ENCODE measurements around the gene TBKBP1. TPM values are rescaled to one million over a fixed set of nuclear protein-coding genes. Genes with fewer than 3 reads are reported as not detected.

The TBKBP1 gene
- total RNA-seq, 1 experiment from 2014 or later, result 9.0 TPM

DNA sequence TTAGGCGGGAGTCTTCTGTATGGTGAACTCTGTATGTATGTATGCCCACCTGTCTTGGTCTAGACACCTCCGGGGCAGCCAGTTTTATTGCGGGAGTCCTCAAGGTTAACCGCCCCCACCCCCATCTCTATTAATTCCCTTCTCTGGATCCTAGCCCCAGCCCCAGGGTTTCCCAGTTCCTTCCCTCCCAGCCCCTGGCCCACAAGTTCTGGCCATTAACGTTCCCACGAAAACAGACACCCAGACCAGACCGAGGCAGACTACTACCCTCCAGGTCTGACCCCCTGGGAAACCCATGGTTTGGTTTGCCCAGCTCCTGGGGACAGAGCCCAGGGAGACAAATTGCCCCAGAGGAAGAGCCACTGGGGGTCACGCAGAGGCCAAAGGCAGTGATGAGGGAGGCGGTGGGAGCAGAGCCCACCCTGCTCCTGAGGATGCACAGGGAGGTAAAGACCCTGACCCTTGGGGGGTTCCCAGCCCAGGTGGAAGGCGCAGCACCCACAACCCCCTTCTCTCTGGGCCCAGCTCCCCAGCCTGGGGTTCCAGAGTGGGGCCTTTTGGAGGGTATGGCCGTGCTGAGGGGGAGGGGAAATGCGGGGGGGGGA is 8.5 kb downstream of the TBKBP1 start:
- Histone ChIP-seq H3F3A (ENCODE audit: low read length, unreplicated experiment) (no peaks in the 10 kb centered on the region), H3K27me3 (ENCODE audit: low read length) (no peaks in the 10 kb centered on the region), H3K9me3 (ENCODE audit: low read length) (no peaks in the 10 kb centered on the region), H3K9me2 (replicated peaks; ENCODE audit: low read length) (no peaks in the 10 kb centered on the region), H2AFZ (ENCODE audit: low read length) (no peak overlapping the region), H3K36me3 (ENCODE audit: low read depth, low read length) (no peaks in the 10 kb centered on the region), H3K4me3 (ENCODE audit: low read length) (no peak overlapping the region), H3K9ac (ENCODE audit: low read length) (no peak overlapping the region), H3K4me1 (ENCODE audit: insufficient read depth, low read length) (no peaks in the 10 kb centered on the region), H3K27ac (ENCODE audit: low read length) (no peak overlapping the region), H3K79me2 (ENCODE audit: low read length) (no peaks in the 10 kb centered on the region), H4K20me1 (ENCODE audit: low read length) (no peaks in the 10 kb centered on the region), H3K4me2 (ENCODE audit: low read length) (no peak overlapping the region)
- BruUV-seq (replicated peaks), result no TSS peak
- DNase-seq, result no peak
- intact Hi-C loops (cut with micrococcal nuclease), result no loop called here
- ChIA-PET CTCF (no interaction called here), POLR2A (ENCODE audit: unreplicated experiment) (no interaction called here)
- no peak for TF ChIP-seq EZH2 (IDR thresholded peaks at IDR 0.05; ENCODE audit: low read length, unreplicated experiment)
- TF ChIP-seq, protein P1, sequence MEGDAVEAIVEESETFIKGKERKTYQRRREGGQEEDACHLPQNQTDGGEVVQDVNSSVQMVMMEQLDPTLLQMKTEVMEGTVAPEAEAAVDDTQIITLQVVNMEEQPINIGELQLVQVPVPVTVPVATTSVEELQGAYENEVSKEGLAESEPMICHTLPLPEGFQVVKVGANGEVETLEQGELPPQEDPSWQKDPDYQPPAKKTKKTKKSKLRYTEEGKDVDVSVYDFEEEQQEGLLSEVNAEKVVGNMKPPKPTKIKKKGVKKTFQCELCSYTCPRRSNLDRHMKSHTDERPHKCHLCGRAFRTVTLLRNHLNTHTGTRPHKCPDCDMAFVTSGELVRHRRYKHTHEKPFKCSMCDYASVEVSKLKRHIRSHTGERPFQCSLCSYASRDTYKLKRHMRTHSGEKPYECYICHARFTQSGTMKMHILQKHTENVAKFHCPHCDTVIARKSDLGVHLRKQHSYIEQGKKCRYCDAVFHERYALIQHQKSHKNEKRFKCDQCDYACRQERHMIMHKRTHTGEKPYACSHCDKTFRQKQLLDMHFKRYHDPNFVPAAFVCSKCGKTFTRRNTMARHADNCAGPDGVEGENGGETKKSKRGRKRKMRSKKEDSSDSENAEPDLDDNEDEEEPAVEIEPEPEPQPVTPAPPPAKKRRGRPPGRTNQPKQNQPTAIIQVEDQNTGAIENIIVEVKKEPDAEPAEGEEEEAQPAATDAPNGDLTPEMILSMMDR (conservative IDR thresholded peaks at IDR 0.05; ENCODE audit: low read depth, low read length), result no peak
- TF ChIP-seq EZH2phosphoT487 (IDR thresholded peaks at IDR 0.05; ENCODE audit: borderline replicate concordance, low read length), result no peak
- ATAC-seq, result no peak

DNA sequence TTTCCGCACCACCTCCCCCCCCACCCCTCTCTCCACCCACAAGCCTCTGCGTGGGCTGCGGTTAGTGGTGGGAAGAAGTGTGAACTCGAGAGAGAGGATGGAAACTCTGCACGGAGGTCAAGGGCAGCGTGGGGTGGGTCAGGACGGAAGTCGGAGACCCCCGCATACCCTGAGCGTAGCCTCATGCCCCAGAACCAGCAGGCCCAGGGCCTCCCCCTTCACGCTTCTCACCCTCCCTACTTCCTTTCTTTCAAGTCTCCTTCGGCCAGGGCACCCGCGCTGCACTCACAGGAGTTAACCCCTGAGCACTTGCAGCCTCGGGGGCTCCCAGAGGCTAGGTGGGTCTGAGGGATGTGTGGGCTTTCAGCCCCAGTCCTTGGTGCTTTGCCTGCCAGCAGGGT is 9.2 kb downstream of the TBKBP1 start:
- no peak overlapping the region for H3K27ac ChIP-seq (ENCODE audit: low read length)
- no peak overlapping the region for H3K4me3 ChIP-seq (ENCODE audit: low read length)
- TF ChIP-seq, protein P1 (conservative IDR thresholded peaks at IDR 0.05; ENCODE audit: low read depth, low read length), result no peak
- TF ChIP-seq EZH2phosphoT487 (IDR thresholded peaks at IDR 0.05; ENCODE audit: borderline replicate concordance, low read length), result no peak
- TF ChIP-seq EZH2 (IDR thresholded peaks at IDR 0.05; ENCODE audit: low read length, unreplicated experiment), result no peak
- H3K36me3 ChIP-seq (ENCODE audit: low read depth, low read length), result no peaks in the 10 kb centered on the region
- H3K4me1 ChIP-seq (ENCODE audit: insufficient read depth, low read length), result no peaks in the 10 kb centered on the region
- no peaks in the 10 kb centered on the region for H3K27me3 ChIP-seq (ENCODE audit: low read length)
- POLR2A ChIA-PET (ENCODE audit: unreplicated experiment), result no interaction called here
- H3K9me2 ChIP-seq (replicated peaks; ENCODE audit: low read length), result no peaks in the 10 kb centered on the region
- DNase-seq, result no peak
- H3F3A ChIP-seq (ENCODE audit: low read length, unreplicated experiment), result no peaks in the 10 kb centered on the region
- no peak for ATAC-seq
- CTCF ChIA-PET, result no interaction called here
- intact Hi-C loops (cut with micrococcal nuclease), result no loop called here
- no peak overlapping the region for H3K9ac ChIP-seq (ENCODE audit: low read length)
- no peak overlapping the region for H2AFZ ChIP-seq (ENCODE audit: low read length)
- H3K4me2 ChIP-seq (ENCODE audit: low read length), result no peak overlapping the region
- no TSS peak for BruUV-seq (replicated peaks)
- H3K9me3 ChIP-seq (ENCODE audit: low read length), result no peaks in the 10 kb centered on the region
- no peaks in the 10 kb centered on the region for H3K79me2 ChIP-seq (ENCODE audit: low read length)
- no peaks in the 10 kb centered on the region for H4K20me1 ChIP-seq (ENCODE audit: low read length)

DNA sequence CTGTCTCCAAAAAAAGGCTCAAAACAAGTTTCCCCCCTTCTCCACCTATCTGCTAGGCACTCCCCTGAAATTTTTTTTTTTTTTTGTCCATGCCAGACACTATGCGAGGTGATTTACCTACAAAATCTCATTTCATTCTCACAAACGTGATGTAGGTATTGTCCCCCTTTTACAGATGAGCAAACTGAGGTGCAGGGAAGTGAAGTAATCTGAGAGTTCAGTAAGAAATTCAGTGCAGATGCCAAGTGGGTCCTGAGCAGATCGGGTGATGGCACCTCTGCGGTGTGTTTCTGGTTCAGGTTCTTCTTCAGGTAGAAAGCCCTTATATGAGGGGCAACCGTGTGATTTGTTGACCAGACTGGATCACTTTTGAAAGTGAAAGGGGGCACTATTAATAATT is 9.7 kb downstream of the TBKBP1 start:
- Histone ChIP-seq H3F3A (ENCODE audit: low read length, unreplicated experiment) (no peaks in the 10 kb centered on the region), H3K36me3 (ENCODE audit: low read depth, low read length) (no peaks in the 10 kb centered on the region), H3K4me1 (ENCODE audit: insufficient read depth, low read length) (no peaks in the 10 kb centered on the region), H3K27ac (ENCODE audit: low read length) (no peak overlapping the region), H3K9me2 (replicated peaks; ENCODE audit: low read length) (no peaks in the 10 kb centered on the region), H3K4me3 (ENCODE audit: low read length) (no peak overlapping the region), H4K20me1 (ENCODE audit: low read length) (no peaks in the 10 kb centered on the region), H3K9ac (ENCODE audit: low read length) (no peak overlapping the region), H3K9me3 (ENCODE audit: low read length) (no peaks in the 10 kb centered on the region), H3K27me3 (ENCODE audit: low read length) (no peaks in the 10 kb centered on the region), H3K4me2 (ENCODE audit: low read length) (no peak overlapping the region), H3K79me2 (ENCODE audit: low read length) (no peaks in the 10 kb centered on the region), H2AFZ (ENCODE audit: low read length) (no peak overlapping the region)
- no peak for DNase-seq
- ChIA-PET POLR2A (ENCODE audit: unreplicated experiment) (no interaction called here), CTCF (no interaction called here)
- intact Hi-C loops (cut with micrococcal nuclease), result no loop called here
- no peak for ATAC-seq
- TF ChIP-seq, protein P1 (conservative IDR thresholded peaks at IDR 0.05; ENCODE audit: low read depth, low read length), result no peak
- TF ChIP-seq EZH2 (IDR thresholded peaks at IDR 0.05; ENCODE audit: low read length, unreplicated experiment) (no peak), EZH2phosphoT487 (IDR thresholded peaks at IDR 0.05; ENCODE audit: borderline replicate concordance, low read length) (no peak)
- no TSS peak for BruUV-seq (replicated peaks)

Measured in PC-3 (cell line).